ENCODE data around the gene EXT2.

Gene EXT2

DNA sequence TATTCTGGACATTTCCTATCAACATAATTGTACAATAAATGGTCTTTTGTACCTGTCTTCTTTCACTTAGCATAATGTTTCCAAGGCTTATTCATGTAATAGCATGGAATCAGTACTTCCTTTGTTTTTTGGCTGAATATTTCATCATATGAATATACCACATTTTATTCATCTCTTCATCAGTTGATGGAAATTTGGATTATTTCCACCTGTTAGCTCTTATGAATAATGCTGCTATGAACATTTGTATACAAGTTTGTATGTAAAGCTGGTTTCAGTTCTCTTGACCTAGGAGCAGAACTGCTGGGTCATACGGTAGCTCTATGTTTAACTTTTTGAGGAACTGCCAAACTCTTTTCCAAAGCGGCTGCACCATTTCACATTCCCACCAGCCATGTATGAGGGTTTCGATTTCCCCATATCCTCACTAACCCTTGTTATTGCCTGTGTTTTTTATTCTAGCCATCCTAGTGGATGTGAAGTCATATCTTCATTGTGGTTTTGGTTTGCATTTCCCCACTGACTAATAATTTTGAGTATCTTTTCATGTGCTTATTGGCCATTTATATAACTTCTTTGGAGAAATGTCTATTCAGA, 20.9 kb downstream of the EXT2 start:
- Histone ChIP-seq H3K36me3 (replicated peaks; ENCODE audit: insufficient read depth, low read length) (no peaks in the 10 kb centered on the region), H3K9ac (ENCODE audit: low read length) (no peak overlapping the region)

DNA sequence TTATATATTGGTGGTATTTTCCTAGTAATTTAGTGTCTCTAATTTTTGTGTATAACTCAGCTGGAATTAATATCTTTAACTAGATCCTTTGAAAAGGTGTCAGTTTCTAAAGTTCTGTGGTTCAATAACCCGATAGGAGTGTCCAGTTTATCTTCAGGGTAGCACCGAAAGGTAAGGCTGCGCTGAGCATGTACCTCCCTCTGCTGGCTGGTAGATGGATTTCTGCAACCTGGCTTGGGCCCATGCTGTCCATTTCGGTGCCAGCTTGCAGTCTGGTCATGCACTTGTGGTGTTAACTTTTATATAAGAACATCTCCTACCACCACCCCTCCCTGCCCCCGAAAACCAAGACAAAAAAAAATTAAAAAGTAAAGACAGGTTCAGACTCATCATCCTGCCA, 24.7 kb downstream of the EXT2 start:
- Histone ChIP-seq H3K27ac (ENCODE audit: low read length) (no peak overlapping the region), H4K20me1 (ENCODE audit: insufficient read depth, low read length) (no peaks in the 10 kb centered on the region), H3K9me3 (replicated peaks; ENCODE audit: insufficient read depth, low read length) (no peaks in the 10 kb centered on the region), H3K9me2 (replicated peaks; ENCODE audit: insufficient read depth, low read length) (no peaks in the 10 kb centered on the region), H3K36me3 (replicated peaks; ENCODE audit: insufficient read depth, low read length) (no peaks in the 10 kb centered on the region), H2AFZ (ENCODE audit: low read length) (no peak overlapping the region), H3F3A (ENCODE audit: insufficient read depth, low read length) (no peaks in the 10 kb centered on the region), H3K4me1 (ENCODE audit: low read length) (peaks cover 1% of the 10 kb centered on the region; the same call in 1 of the 2 replicates), H3K27me3 (replicated peaks; ENCODE audit: insufficient read depth, low read length) (no peaks in the 10 kb centered on the region), H3K79me2 (ENCODE audit: low read length) (no peaks in the 10 kb centered on the region), H3K9ac (ENCODE audit: low read length) (no peak overlapping the region), H3K4me3 (ENCODE audit: low read length) (no peak overlapping the region), H3K4me2 (ENCODE audit: low read depth, low read length) (no peak overlapping the region)
- no peak for DNase-seq
- TF ChIP-seq, protein P1, sequence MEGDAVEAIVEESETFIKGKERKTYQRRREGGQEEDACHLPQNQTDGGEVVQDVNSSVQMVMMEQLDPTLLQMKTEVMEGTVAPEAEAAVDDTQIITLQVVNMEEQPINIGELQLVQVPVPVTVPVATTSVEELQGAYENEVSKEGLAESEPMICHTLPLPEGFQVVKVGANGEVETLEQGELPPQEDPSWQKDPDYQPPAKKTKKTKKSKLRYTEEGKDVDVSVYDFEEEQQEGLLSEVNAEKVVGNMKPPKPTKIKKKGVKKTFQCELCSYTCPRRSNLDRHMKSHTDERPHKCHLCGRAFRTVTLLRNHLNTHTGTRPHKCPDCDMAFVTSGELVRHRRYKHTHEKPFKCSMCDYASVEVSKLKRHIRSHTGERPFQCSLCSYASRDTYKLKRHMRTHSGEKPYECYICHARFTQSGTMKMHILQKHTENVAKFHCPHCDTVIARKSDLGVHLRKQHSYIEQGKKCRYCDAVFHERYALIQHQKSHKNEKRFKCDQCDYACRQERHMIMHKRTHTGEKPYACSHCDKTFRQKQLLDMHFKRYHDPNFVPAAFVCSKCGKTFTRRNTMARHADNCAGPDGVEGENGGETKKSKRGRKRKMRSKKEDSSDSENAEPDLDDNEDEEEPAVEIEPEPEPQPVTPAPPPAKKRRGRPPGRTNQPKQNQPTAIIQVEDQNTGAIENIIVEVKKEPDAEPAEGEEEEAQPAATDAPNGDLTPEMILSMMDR (IDR thresholded peaks at IDR 0.05; ENCODE audit: low read length), result peak; percentile 14; the same call in 1 of the 2 replicates
- TF ChIP-seq EZH2 (optimal IDR thresholded peaks at IDR 0.05; ENCODE audit: low read depth, low read length), result no peak
- no peak for TF ChIP-seq EZH2phosphoT487 (IDR thresholded peaks at IDR 0.05; ENCODE audit: low read length)

More for the DNA sequence above, 20.9 kb downstream of the EXT2 start:
- no peak overlapping the region for H2AFZ ChIP-seq (ENCODE audit: low read length)
- H4K20me1 ChIP-seq (ENCODE audit: insufficient read depth, low read length), result no peaks in the 10 kb centered on the region
- no peak for DNase-seq
- no peaks in the 10 kb centered on the region for H3K9me3 ChIP-seq (replicated peaks; ENCODE audit: insufficient read depth, low read length)
- no peaks in the 10 kb centered on the region for H3K9me2 ChIP-seq (replicated peaks; ENCODE audit: insufficient read depth, low read length)
- no peaks in the 10 kb centered on the region for H3F3A ChIP-seq (ENCODE audit: insufficient read depth, low read length)
- H3K27ac ChIP-seq (ENCODE audit: low read length), result no peak overlapping the region
- no peaks in the 10 kb centered on the region for H3K79me2 ChIP-seq (ENCODE audit: low read length)
- H3K4me1 ChIP-seq (ENCODE audit: low read length), result peaks cover 11% of the 10 kb centered on the region
- H3K4me3 ChIP-seq (ENCODE audit: low read length), result no peak overlapping the region
- H3K27me3 ChIP-seq (replicated peaks; ENCODE audit: insufficient read depth, low read length), result no peaks in the 10 kb centered on the region
- no peak for TF ChIP-seq EZH2phosphoT487 (IDR thresholded peaks at IDR 0.05; ENCODE audit: low read length)
- TF ChIP-seq, protein P1 (IDR thresholded peaks at IDR 0.05; ENCODE audit: low read length), result no peak
- TF ChIP-seq EZH2 (optimal IDR thresholded peaks at IDR 0.05; ENCODE audit: low read depth, low read length), result no peak
- H3K4me2 ChIP-seq (ENCODE audit: low read depth, low read length), result no peak overlapping the region

DNA sequence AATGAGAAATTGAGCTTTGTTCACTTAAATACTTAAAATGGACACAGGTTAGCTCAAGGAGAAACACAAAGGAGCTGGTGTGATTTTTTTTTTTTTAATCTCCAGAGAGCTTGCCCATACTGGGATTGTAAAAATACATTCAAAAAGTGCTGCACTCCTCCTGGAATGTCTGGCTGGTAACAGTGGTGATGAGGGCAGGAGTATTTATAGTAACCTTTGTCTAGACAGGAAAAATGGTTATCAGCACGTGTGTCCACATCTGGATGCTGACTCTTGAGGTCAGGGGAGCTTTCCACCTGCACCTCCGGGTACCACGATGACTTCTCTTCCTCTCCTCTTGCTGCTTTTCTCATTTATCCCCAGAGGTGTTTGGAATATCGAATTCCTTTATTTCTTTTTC, 30.1 kb downstream of the EXT2 start:
- no peak overlapping the region for H2AFZ ChIP-seq (ENCODE audit: low read length)
- H4K20me1 ChIP-seq (ENCODE audit: insufficient read depth, low read length), result no peaks in the 10 kb centered on the region
- H3K4me3 ChIP-seq (ENCODE audit: low read length), result no peak overlapping the region
- no peaks in the 10 kb centered on the region for H3K79me2 ChIP-seq (ENCODE audit: low read length)
- no peaks in the 10 kb centered on the region for H3K27me3 ChIP-seq (replicated peaks; ENCODE audit: insufficient read depth, low read length)
- no peaks in the 10 kb centered on the region for H3K9me3 ChIP-seq (replicated peaks; ENCODE audit: insufficient read depth, low read length)
- no peaks in the 10 kb centered on the region for H3F3A ChIP-seq (ENCODE audit: insufficient read depth, low read length)
- H3K9ac ChIP-seq (ENCODE audit: low read length), result no peak overlapping the region
- TF ChIP-seq, protein P1 (IDR thresholded peaks at IDR 0.05; ENCODE audit: low read length), result no peak
- TF ChIP-seq EZH2phosphoT487 (IDR thresholded peaks at IDR 0.05; ENCODE audit: low read length) (no peak), EZH2 (optimal IDR thresholded peaks at IDR 0.05; ENCODE audit: low read depth, low read length) (no peak)
- no peak overlapping the region for H3K27ac ChIP-seq (ENCODE audit: low read length)
- no peak overlapping the region for H3K4me2 ChIP-seq (ENCODE audit: low read depth, low read length)
- DNase-seq, result peak; percentile 44
- peaks cover 10% of the 10 kb centered on the region; the same call in 1 of the 2 replicates for H3K4me1 ChIP-seq (ENCODE audit: low read length)
- H3K36me3 ChIP-seq (replicated peaks; ENCODE audit: insufficient read depth, low read length), result no peaks in the 10 kb centered on the region
- H3K9me2 ChIP-seq (replicated peaks; ENCODE audit: insufficient read depth, low read length), result no peaks in the 10 kb centered on the region

Data from MM.1S (cell line).